Astrocyte (in vitro differentiated cells and primary cell): ENCODE data around the gene KRT13. TPM values are rescaled to one million over a fixed set of nuclear protein-coding genes. Genes with fewer than 3 reads are reported as not detected.

Experiments
- DNase-seq: peaks from one replicate; pipeline ENCODE4 v3.0.0-alpha.2; 2010; ENCODE audit warnings: low read depth
- FAIRE-seq: peaks from 2 replicates; lab custom pipeline; 2011; peaks lifted over from hg19 to GRCh38; lab: Jason Lieb, UNC
- H2AFZ ChIP-seq: 2 replicates; pipeline ENCODE4 v1.6.0; 2012; ENCODE audit warnings: low read depth, low read length, inconsistent platforms
- H3K27ac ChIP-seq: 2 replicates; pipeline ENCODE4 v1.5.1; 2011; ENCODE audit warnings: low read depth, low read length, inconsistent platforms
- H3K27me3 ChIP-seq: 2 replicates; pipeline ENCODE4 v1.6.0; 2011; ENCODE audit warnings: low read length, inconsistent platforms; ENCODE audit not compliant: insufficient read depth
- H3K36me3 ChIP-seq: 2 replicates; pipeline ENCODE4 v1.5.1; 2011; ENCODE audit warnings: low read length, inconsistent platforms; ENCODE audit not compliant: insufficient read depth
- H3K4me1 ChIP-seq: 2 replicates; pipeline ENCODE4 v1.5.1; 2011; ENCODE audit warnings: low read length, inconsistent platforms; ENCODE audit not compliant: insufficient read depth
- H3K4me2 ChIP-seq: 2 replicates; pipeline ENCODE4 v1.6.0; 2012; ENCODE audit warnings: low read length, inconsistent platforms
- H3K4me3 ChIP-seq: 2 replicates; pipeline ENCODE4 v1.5.1; 2011; ENCODE audit warnings: low read depth, mild to moderate bottlenecking, low read length, inconsistent platforms; ENCODE audit not compliant: insufficient read depth
- H3K79me2 ChIP-seq: 2 replicates; pipeline ENCODE4 v1.6.0; 2012; ENCODE audit warnings: mild to moderate bottlenecking, low read length, inconsistent platforms; ENCODE audit not compliant: insufficient read depth
- H3K9ac ChIP-seq: 2 replicates; pipeline ENCODE4 v1.6.0; 2012; ENCODE audit warnings: mild to moderate bottlenecking, low read length, inconsistent platforms
- H3K9me3 ChIP-seq: 2 replicates; pipeline ENCODE4 v1.5.1; 2012; ENCODE audit warnings: low read depth, mild to moderate bottlenecking, low read length, inconsistent platforms; ENCODE audit not compliant: insufficient read depth
- H4K20me1 ChIP-seq: 2 replicates; pipeline ENCODE4 v1.6.0; 2012; ENCODE audit warnings: low read length, inconsistent platforms; ENCODE audit not compliant: insufficient read depth
- H3K27ac Mint-ChIP-seq: one replicate; pipeline ENCODE4 v1.8.0; 2021; ENCODE audit warnings: mild to moderate bottlenecking, mixed read lengths; ENCODE audit not compliant: unreplicated experiment
- H3K27me3 Mint-ChIP-seq: one replicate; pipeline ENCODE4 v1.8.0; 2021; ENCODE audit warnings: low read depth, mixed read lengths; ENCODE audit not compliant: unreplicated experiment
- H3K36me3 Mint-ChIP-seq: one replicate; pipeline ENCODE4 v1.8.0; 2021; ENCODE audit warnings: low read depth, mixed read lengths; ENCODE audit not compliant: unreplicated experiment
- H3K4me1 Mint-ChIP-seq: one replicate; pipeline ENCODE4 v1.8.0; 2021; ENCODE audit warnings: low read depth, mixed read lengths; ENCODE audit not compliant: unreplicated experiment
- H3K4me3 Mint-ChIP-seq: one replicate; pipeline ENCODE4 v1.8.0; 2021; ENCODE audit warnings: mild to moderate bottlenecking, moderate library complexity, mixed read lengths; ENCODE audit not compliant: unreplicated experiment
- H3K9me3 Mint-ChIP-seq: one replicate; pipeline ENCODE4 v1.8.0; 2021; ENCODE audit warnings: mild to moderate bottlenecking, mixed read lengths; ENCODE audit not compliant: unreplicated experiment
- EZH2 ChIP-seq: IDR thresholded peaks from 2 replicates; pipeline ENCODE4 v1.6.1; 2012; ENCODE audit warnings: mild to moderate bottlenecking, low read length, inconsistent platforms; ENCODE audit not compliant: insufficient read depth
- total RNA-seq: library from RNA; stranded (reverse); gene quantifications from 2 replicates; pipeline ENCODE4 v1.2.1, GENCODE V29; 2021
- TF ChIP-seq, protein P1 (sequence below): IDR thresholded peaks from 2 replicates; pipeline ENCODE4 v1.5.1; 2011; ENCODE audit warnings: low read depth, mild to moderate bottlenecking, inconsistent platforms, low read length, moderate library complexity; ENCODE audit not compliant: insufficient read depth

The KRT13 gene
- total RNA-seq, 1 donor from 2014 or later = not detected

GRCh38 chr17:41464682-41465081 is 40.7 kb downstream of the KRT13 start:
- Mint-ChIP-seq H3K36me3 (no peaks in the 10 kb centered on the region), H3K4me3 (no peak overlapping the region), H3K9me3 (peaks cover 9% of the 10 kb centered on the region), H3K27ac (no peak overlapping the region), H3K27me3 (peaks cover 30% of the 10 kb centered on the region), H3K4me1 (peaks cover 6% of the 10 kb centered on the region)
- FAIRE-seq (peak; percentile 97), DNase-seq (peak; percentile 95)
- Histone ChIP-seq H2AFZ (no peak overlapping the region), H3K27ac (no peak overlapping the region), H3K36me3 (no peaks in the 10 kb centered on the region), H4K20me1 (no peaks in the 10 kb centered on the region), H3K27me3 (no peaks in the 10 kb centered on the region), H3K4me3 (no peak overlapping the region), H3K9me3 (no peaks in the 10 kb centered on the region), H3K9ac (no peak overlapping the region), H3K4me2 (peak overlapping the region; percentile 24), H3K79me2 (no peaks in the 10 kb centered on the region), H3K4me1 (peaks cover 11% of the 10 kb centered on the region)
- TF ChIP-seq EZH2 = no peak
- TF ChIP-seq, protein P1, sequence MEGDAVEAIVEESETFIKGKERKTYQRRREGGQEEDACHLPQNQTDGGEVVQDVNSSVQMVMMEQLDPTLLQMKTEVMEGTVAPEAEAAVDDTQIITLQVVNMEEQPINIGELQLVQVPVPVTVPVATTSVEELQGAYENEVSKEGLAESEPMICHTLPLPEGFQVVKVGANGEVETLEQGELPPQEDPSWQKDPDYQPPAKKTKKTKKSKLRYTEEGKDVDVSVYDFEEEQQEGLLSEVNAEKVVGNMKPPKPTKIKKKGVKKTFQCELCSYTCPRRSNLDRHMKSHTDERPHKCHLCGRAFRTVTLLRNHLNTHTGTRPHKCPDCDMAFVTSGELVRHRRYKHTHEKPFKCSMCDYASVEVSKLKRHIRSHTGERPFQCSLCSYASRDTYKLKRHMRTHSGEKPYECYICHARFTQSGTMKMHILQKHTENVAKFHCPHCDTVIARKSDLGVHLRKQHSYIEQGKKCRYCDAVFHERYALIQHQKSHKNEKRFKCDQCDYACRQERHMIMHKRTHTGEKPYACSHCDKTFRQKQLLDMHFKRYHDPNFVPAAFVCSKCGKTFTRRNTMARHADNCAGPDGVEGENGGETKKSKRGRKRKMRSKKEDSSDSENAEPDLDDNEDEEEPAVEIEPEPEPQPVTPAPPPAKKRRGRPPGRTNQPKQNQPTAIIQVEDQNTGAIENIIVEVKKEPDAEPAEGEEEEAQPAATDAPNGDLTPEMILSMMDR = no peak

DNA sequence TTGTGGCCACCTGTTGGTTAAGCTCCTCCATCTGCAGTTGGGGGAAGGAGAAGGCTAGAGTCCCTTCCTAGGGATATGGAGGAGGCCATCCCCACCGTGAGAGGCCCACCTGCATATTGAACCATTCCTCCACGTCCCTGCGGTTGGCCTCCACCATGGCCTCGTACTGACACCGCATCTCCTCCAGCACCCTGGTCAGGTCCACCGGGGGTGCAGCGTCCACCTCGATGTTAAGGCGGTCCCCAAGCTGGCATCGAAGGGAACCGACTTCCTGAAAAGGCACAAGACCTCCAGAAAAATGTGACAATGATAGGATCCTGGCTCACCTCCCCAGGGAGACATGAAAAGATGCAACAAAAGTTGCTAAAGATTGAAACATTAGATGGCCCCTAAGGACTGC is 41.2 kb downstream of the KRT13 start:
- H3K9me3 ChIP-seq = no peaks in the 10 kb centered on the region
- no peak overlapping the region for H3K27ac ChIP-seq
- H3K27me3 ChIP-seq = no peaks in the 10 kb centered on the region
- DNase-seq (no peak), FAIRE-seq (no peak)
- peaks cover 7% of the 10 kb centered on the region for H3K9me3 Mint-ChIP-seq
- no peak overlapping the region for H3K4me3 ChIP-seq
- H3K4me2 ChIP-seq = no peak overlapping the region
- no peaks in the 10 kb centered on the region for H3K79me2 ChIP-seq
- H3K4me3 Mint-ChIP-seq = no peak overlapping the region
- H3K27me3 Mint-ChIP-seq = peaks cover 28% of the 10 kb centered on the region
- peaks cover 11% of the 10 kb centered on the region for H3K4me1 ChIP-seq
- H3K9ac ChIP-seq = no peak overlapping the region
- no peak overlapping the region for H2AFZ ChIP-seq
- H3K27ac Mint-ChIP-seq = no peak overlapping the region
- TF ChIP-seq, protein P1 = no peak
- TF ChIP-seq EZH2 = no peak
- peaks cover 6% of the 10 kb centered on the region for H3K4me1 Mint-ChIP-seq
- H3K36me3 ChIP-seq = no peaks in the 10 kb centered on the region
- no peaks in the 10 kb centered on the region for H4K20me1 ChIP-seq
- no peaks in the 10 kb centered on the region for H3K36me3 Mint-ChIP-seq

- H2AFZ ChIP-seq = no peak overlapping the region
- H3K4me3 Mint-ChIP-seq = no peak overlapping the region
- no peaks in the 10 kb centered on the region for H3K36me3 Mint-ChIP-seq
- peaks cover 11% of the 10 kb centered on the region for H3K4me1 ChIP-seq
- TF ChIP-seq, protein P1 = no peak
- TF ChIP-seq EZH2 = no peak
- H3K27me3 ChIP-seq = no peaks in the 10 kb centered on the region
- no peaks in the 10 kb centered on the region for H3K79me2 ChIP-seq
- FAIRE-seq (no peak), DNase-seq (no peak)
- H3K27me3 Mint-ChIP-seq = peaks cover 29% of the 10 kb centered on the region
- no peak overlapping the region for H3K9ac ChIP-seq
- H3K4me2 ChIP-seq = no peak overlapping the region
- no peaks in the 10 kb centered on the region for H3K36me3 ChIP-seq
- no peak overlapping the region for H3K4me3 ChIP-seq
- H3K27ac ChIP-seq = no peak overlapping the region
- no peaks in the 10 kb centered on the region for H4K20me1 ChIP-seq
- H3K4me1 Mint-ChIP-seq = peaks cover 6% of the 10 kb centered on the region
- peaks cover 7% of the 10 kb centered on the region for H3K9me3 Mint-ChIP-seq
- H3K27ac Mint-ChIP-seq = no peak overlapping the region
- H3K9me3 ChIP-seq = no peaks in the 10 kb centered on the region
These were observed 41.7 kb downstream of the KRT13 start for GRCh38 chr17:41463746-41464145.
